ENCODE measurements around the gene GNMT. TPM values are rescaled to one million over a fixed set of nuclear protein-coding genes. Genes with fewer than 3 reads are reported as not detected.

Gene GNMT
- total and polyA plus RNA-seq, 9 of the 15 experiments (the other 6 are each of a cell fraction or from before 2014, with no cell fraction given) = 0.11 to 0.29 (median 0.15) TPM; not detected in 6

DNA sequence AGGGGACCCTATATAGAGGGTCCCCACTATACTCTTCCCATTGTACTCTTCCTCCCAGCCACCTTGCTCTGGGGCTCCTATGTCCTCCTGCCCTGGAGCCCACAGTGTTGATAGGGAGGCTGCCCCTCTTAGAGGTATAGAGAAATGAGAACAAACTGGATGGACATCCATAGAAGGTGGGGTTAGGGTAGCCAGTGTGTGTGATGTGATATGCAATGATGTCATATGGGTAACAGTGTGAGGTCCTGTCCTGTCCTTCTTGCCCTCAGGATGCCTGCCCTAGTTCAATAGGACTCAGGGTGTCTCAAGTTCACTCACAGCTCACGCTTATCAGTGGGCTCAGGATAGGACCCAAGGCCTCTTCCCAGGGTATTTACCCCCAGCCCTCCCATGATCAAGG is 44.3 kb upstream of the GNMT start:
- no peak overlapping the region for H3K4me2 ChIP-seq (ENCODE audit: insufficient read depth, low read length)
- no peaks in the 10 kb centered on the region for H3K9me3 ChIP-seq (replicated peaks; ENCODE audit: control insufficient read depth, insufficient read depth, low read depth, low read length)
- H4K20me1 ChIP-seq (replicated peaks; ENCODE audit: control insufficient read depth, insufficient read depth, low read length) = no peaks in the 10 kb centered on the region
- no TSS peak for BruUV-seq (replicated peaks)
- H2AFZ ChIP-seq (ENCODE audit: low read depth, low read length) = no peak overlapping the region
- WGBS (ENCODE audit: insufficient coverage, low coverage, missing lambda C conversion rate) = 30% methylated on average over 1 of the region's 1 CpG
- CTCF ChIA-PET (ENCODE audit: low intra/inter-chr PET ratio) = no interaction called here
- H3K79me2 ChIP-seq (ENCODE audit: control insufficient read depth, insufficient read depth, low read length) = no peaks in the 10 kb centered on the region
- in situ Hi-C loops (cut with MboI) = no loop called here
- H3K4me3 ChIP-seq = no peak overlapping the region
- intact Hi-C loops (cut with micrococcal nuclease) = no loop called here
- H3K27ac ChIP-seq (ENCODE audit: extremely low read depth, low read depth, low read length) = no peak overlapping the region
- H3K27me3 ChIP-seq (ENCODE audit: control insufficient read depth in 2 of 2, insufficient read depth in 2 of 2, low read length in 2 of 2) = no peaks in the 10 kb centered on the region
- no peaks in the 10 kb centered on the region for H3K36me3 ChIP-seq (ENCODE audit: control insufficient read depth, insufficient read depth, low read length)
- POLR2A ChIA-PET = interaction anchor here (0.6 to 2.4 kb wide), 5 partner anchors 10 to 139 kb away, joined by 3 to 7 read pairs (median 4); partner anchors contain the start of genes CNPY3 and PPP2R5D
- FAIRE-seq = no peak
- ATAC-seq = peak; percentile 37
- TF ChIP-seq ZNF175 (CRISPR knock-in tag; IDR thresholded peaks at IDR 0.05; ENCODE audit: low read depth) (no peak), ATF7 (IDR thresholded peaks at IDR 0.05) (peak; percentile 32; the same call in 1 of the 2 replicates)
- peaks cover 0 to 9% of the 10 kb centered on the region in 2 experiments; a peak in 2 of 5 replicates for H3K4me1 ChIP-seq (replicated peaks in 1 of 2; ENCODE audit: control insufficient read depth in 2 of 2, insufficient read depth in 2 of 2, low read length in 2 of 2)
- peak in 1 of 4 experiments; percentile 9 for DNase-seq (ENCODE audit: extremely low read depth in 1 of 4, low spot score in 3 of 4)
- no peaks in the 10 kb centered on the region for H3K9me1 ChIP-seq (ENCODE audit: control insufficient read depth, insufficient read depth, low read length)
- no peak overlapping the region for H3K9ac ChIP-seq (ENCODE audit: insufficient read depth in 1 of 2, low read depth in 2 of 2, low read length in 2 of 2)

DNA sequence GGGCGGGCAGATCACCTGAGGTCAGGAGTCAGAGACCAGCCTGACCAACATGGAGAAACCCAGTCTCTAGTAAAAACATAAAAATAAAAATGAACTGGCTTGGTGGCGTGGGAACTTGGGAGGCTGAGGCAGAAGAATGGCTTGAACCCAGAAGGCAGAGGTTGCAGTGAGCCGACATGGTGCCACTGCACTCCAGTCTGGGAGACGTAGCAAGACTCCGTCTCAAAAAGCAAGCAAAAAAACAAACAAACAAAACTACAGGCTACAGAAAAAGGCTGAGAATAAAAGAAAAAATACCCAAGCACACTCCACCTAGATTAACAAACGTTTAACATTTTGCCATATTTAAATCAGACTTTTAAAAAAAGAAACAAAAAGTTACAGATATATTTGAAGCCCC is 38.8 kb upstream of the GNMT start:
- no peaks in the 10 kb centered on the region for H4K20me1 ChIP-seq (replicated peaks; ENCODE audit: control insufficient read depth, insufficient read depth, low read length)
- no TSS peak for BruUV-seq (replicated peaks)
- H3K4me1 ChIP-seq (replicated peaks in 1 of 2; ENCODE audit: control insufficient read depth in 2 of 2, insufficient read depth in 2 of 2, low read length in 2 of 2) = peaks cover 13 to 19% of the 10 kb centered on the region in 2 experiments; a peak in 4 of 5 replicates
- H3K9ac ChIP-seq (ENCODE audit: insufficient read depth in 1 of 2, low read depth in 2 of 2, low read length in 2 of 2) = no peak overlapping the region
- no peaks in the 10 kb centered on the region for H3K27me3 ChIP-seq (ENCODE audit: control insufficient read depth in 2 of 2, insufficient read depth in 2 of 2, low read length in 2 of 2)
- intact Hi-C loops (cut with micrococcal nuclease) = no loop called here
- in situ Hi-C loops (cut with MboI) = no loop called here
- no peak overlapping the region for H3K27ac ChIP-seq (ENCODE audit: extremely low read depth, low read depth, low read length)
- no peaks in the 10 kb centered on the region for H3K9me1 ChIP-seq (ENCODE audit: control insufficient read depth, insufficient read depth, low read length)
- H3K4me3 ChIP-seq = no peak overlapping the region
- peak overlapping the region; percentile 58 for H2AFZ ChIP-seq (ENCODE audit: low read depth, low read length)
- ChIA-PET CTCF (ENCODE audit: low intra/inter-chr PET ratio) (no interaction called here), POLR2A (no interaction called here)
- no peak for FAIRE-seq
- no peak for DNase-seq (ENCODE audit: extremely low read depth in 1 of 4, low spot score in 3 of 4)
- WGBS (ENCODE audit: insufficient coverage, low coverage, missing lambda C conversion rate) = 52% methylated on average over 6 of the region's 6 CpGs
- H3K9me3 ChIP-seq (replicated peaks; ENCODE audit: control insufficient read depth, insufficient read depth, low read depth, low read length) = no peaks in the 10 kb centered on the region
- TF ChIP-seq NFIC (IDR thresholded peaks at IDR 0.05) = no peak
- TF ChIP-seq, protein P1, sequence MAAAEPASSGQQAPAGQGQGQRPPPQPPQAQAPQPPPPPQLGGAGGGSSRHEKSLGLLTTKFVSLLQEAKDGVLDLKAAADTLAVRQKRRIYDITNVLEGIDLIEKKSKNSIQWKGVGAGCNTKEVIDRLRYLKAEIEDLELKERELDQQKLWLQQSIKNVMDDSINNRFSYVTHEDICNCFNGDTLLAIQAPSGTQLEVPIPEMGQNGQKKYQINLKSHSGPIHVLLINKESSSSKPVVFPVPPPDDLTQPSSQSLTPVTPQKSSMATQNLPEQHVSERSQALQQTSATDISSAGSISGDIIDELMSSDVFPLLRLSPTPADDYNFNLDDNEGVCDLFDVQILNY (CRISPR knock-in tag; IDR thresholded peaks at IDR 0.05) = no peak
- no peak for TF ChIP-seq NFATC3 (IDR thresholded peaks at IDR 0.05)
- no peak for TF ChIP-seq SMARCA4 (IDR thresholded peaks at IDR 0.05)
- TF ChIP-seq, protein P2, sequence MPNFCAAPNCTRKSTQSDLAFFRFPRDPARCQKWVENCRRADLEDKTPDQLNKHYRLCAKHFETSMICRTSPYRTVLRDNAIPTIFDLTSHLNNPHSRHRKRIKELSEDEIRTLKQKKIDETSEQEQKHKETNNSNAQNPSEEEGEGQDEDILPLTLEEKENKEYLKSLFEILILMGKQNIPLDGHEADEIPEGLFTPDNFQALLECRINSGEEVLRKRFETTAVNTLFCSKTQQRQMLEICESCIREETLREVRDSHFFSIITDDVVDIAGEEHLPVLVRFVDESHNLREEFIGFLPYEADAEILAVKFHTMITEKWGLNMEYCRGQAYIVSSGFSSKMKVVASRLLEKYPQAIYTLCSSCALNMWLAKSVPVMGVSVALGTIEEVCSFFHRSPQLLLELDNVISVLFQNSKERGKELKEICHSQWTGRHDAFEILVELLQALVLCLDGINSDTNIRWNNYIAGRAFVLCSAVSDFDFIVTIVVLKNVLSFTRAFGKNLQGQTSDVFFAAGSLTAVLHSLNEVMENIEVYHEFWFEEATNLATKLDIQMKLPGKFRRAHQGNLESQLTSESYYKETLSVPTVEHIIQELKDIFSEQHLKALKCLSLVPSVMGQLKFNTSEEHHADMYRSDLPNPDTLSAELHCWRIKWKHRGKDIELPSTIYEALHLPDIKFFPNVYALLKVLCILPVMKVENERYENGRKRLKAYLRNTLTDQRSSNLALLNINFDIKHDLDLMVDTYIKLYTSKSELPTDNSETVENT (CRISPR knock-in tag; IDR thresholded peaks at IDR 0.05) = no peak
- TF ChIP-seq CTBP1 (IDR thresholded peaks at IDR 0.05; ENCODE audit: borderline replicate concordance) = no peak
- TF ChIP-seq LARP7 (IDR thresholded peaks at IDR 0.05) = no peak
- TF ChIP-seq, protein P3, sequence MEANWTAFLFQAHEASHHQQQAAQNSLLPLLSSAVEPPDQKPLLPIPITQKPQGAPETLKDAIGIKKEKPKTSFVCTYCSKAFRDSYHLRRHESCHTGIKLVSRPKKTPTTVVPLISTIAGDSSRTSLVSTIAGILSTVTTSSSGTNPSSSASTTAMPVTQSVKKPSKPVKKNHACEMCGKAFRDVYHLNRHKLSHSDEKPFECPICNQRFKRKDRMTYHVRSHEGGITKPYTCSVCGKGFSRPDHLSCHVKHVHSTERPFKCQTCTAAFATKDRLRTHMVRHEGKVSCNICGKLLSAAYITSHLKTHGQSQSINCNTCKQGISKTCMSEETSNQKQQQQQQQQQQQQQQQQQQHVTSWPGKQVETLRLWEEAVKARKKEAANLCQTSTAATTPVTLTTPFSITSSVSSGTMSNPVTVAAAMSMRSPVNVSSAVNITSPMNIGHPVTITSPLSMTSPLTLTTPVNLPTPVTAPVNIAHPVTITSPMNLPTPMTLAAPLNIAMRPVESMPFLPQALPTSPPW (CRISPR knock-in tag; IDR thresholded peaks at IDR 0.05) = no peak
- TF ChIP-seq HDAC2 (IDR thresholded peaks at IDR 0.05) = no peak
- no peak overlapping the region for H3K4me2 ChIP-seq (ENCODE audit: insufficient read depth, low read length)
- no peaks in the 10 kb centered on the region for H3K79me2 ChIP-seq (ENCODE audit: control insufficient read depth, insufficient read depth, low read length)
- no peak for ATAC-seq
- no peaks in the 10 kb centered on the region for H3K36me3 ChIP-seq (ENCODE audit: control insufficient read depth, insufficient read depth, low read length)

Measured in K562 (cell line).